Right cardiac atrium (tissue), 5 donors: Measurements from ENCODE around the gene KLF13. TPM values are rescaled to one million over a fixed set of nuclear protein-coding genes. Genes with fewer than 3 reads are reported as not detected.

Experiments used
- ATAC-seq, 2 donors: fragments of 200-7000 bp; cut with Tn5 transposase; one replicate each; pipeline versions ENCODE4 v1.8.0 to v1.9.1; 2020; ENCODE audit warnings: moderate library complexity in 2 of 2, mild to moderate bottlenecking in 1 of 2
- DNase-seq, 3 donors: peaks; one replicate each; pipeline ENCODE4 v3.0.0-alpha.2; 2020
- H3K27ac ChIP-seq: one replicate; pipeline ENCODE4 v1.5.1; 2013; ENCODE audit warnings: mild to moderate bottlenecking, low read length, control low read depth, moderate library complexity
- H3K27me3 ChIP-seq: one replicate; pipeline ENCODE4 v1.6.1; 2013; ENCODE audit not compliant: control insufficient read depth, insufficient read depth
- H3K4me1 ChIP-seq: one replicate; pipeline ENCODE4 v1.6.1; 2013; ENCODE audit warnings: low read length; ENCODE audit not compliant: control insufficient read depth, insufficient read depth
- H3K4me3 ChIP-seq: one replicate; pipeline ENCODE4 v1.5.1; 2013; ENCODE audit warnings: low read length, control low read depth
- H3K9me3 ChIP-seq: one replicate; pipeline ENCODE4 v1.6.1; 2013; ENCODE audit warnings: low read length; ENCODE audit not compliant: control insufficient read depth
- WGBS: extraction: QIAGEN DNeasy Blood & Tissue Kit; methylation state at CpG from one replicate; pipeline ENCODE4 v1.1.7; 2013; 5-methylcytosine and 5-hydroxymethylcytosine counted together
- intact Hi-C, 4 donors: fragments of 100-400 bp; cut with DNase I; formaldehyde crosslinking; loops; one replicate each; pipeline versions ENCODE4 v1.11.0 to v1.14.0; 2022 to 2023
- polyA plus RNA-seq: library from polyadenylated mRNA; stranded (reverse); fragments of 200-250 nt; gene quantifications from one replicate; pipeline ENCODE4 v1.2.3, GENCODE V29; 2013
- total RNA-seq, 4 donors: library from RNA; stranded (reverse); fragmentation: NEBNext Ultra II Directional; extraction: Animal tissue kit (Norgen Biotek cat#: 25700); gene quantifications; one replicate each; pipeline ENCODE4 v1.2.1, GENCODE V29; 2021
- donor health status: healthy with polysubstance abuse.
- donor health status: DM: no; HTN: yes; CAD: no.
- donor health status: DM: no; HTN: no; CAD: no.
- donor health status: DM: no; HTN: yes; CAD: no; lungs with severe emphysema.
- donor health status: DM: yes; HTN: yes; CAD: no.

Gene KLF13
- total and polyA plus RNA-seq, 5 donors = 42.3 to 108 (median 75.6) TPM

- WGBS = 90% methylated on average over 4 of the region's 4 CpGs
- intact Hi-C loops = no loop called here
- H3K27me3 ChIP-seq = no peaks in the 10 kb centered on the region
- H3K9me3 ChIP-seq = no peaks in the 10 kb centered on the region
- no peaks in the 10 kb centered on the region for H3K4me1 ChIP-seq
- no peak for DNase-seq
- H3K4me3 ChIP-seq = no peak overlapping the region
- no peak for ATAC-seq
- H3K27ac ChIP-seq = peak overlapping the region; percentile 59
Observed at GRCh38 chr15:31389576-31389975, 62.9 kb downstream of the KLF13 start.

DNA sequence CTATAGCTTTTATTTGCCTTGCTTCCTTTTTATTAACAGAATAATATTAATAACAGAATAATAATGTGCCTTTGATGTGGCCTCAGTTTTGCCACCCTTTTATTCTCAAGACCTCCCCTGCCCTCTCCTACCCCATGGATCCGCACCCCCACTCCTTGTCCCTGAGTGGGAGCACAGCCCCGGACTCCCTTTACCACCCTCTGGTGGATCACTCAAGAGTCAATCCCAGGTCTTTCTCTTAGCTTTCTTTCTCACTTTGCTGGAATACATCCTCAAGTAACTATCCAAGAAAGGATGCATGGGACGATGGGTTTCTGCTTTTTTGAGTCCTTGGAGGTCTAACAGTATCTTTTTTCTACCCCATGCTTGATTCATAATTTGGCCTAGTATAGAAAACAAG is 63.4 kb downstream of the KLF13 start:
- ATAC-seq (no peak), DNase-seq (no peak)
- Histone ChIP-seq H3K4me3 (no peak overlapping the region), H3K4me1 (no peaks in the 10 kb centered on the region), H3K27me3 (no peaks in the 10 kb centered on the region), H3K9me3 (no peaks in the 10 kb centered on the region), H3K27ac (peak overlapping the region; percentile 55)
- 92% methylated on average over 3 of the region's 3 CpGs for WGBS
- intact Hi-C loops = loop anchor here in 3 of 4 donors (5.0 to 10.0 kb wide), 2 partner anchors 63 to 175 kb away; partner anchors contain the start of gene KLF13 (in 2 of the 3)

DNA sequence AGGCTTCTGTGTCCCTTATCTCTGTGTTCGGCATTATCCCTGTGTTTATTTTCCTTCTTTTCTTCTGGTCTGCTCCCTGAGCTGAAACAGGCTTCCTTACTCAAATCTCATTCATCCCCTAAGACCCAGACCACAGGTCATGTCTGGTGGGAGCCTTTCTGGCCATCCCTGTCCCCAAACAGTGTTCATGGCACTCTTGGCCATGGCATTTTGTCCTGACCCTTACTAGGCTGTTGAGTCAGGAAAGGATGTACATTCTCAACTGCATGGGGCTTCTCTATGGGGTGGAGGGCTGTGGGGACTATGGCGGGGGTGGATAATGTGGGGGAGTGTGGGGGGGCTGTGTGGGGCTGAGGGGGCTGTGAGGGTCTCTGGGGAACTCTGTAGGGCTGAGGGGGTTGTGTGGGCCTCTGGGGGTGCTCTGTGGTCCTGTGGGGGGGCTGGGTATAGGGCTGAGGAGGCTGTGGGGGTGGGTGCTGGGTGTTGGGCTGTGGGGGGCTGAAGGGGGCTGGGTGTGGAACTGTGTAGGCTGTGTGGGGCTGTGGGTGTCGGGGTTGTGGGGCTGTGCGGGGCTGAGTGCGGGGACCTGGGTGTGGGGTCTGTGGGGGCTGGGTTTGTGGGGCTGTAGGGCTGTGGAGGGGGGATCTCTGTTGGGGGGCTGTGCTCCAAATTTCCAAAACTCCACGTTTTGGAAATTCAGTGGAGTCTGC is 64.3 kb downstream of the KLF13 start:
- DNase-seq = peak in 2 of 3 donors; percentile 47 to 70
- Histone ChIP-seq H3K9me3 (no peaks in the 10 kb centered on the region), H3K27me3 (no peaks in the 10 kb centered on the region), H3K27ac (peak overlapping the region; percentile 92), H3K4me3 (peak overlapping the region; percentile 57), H3K4me1 (no peaks in the 10 kb centered on the region)
- 67% methylated on average over 6 of the region's 6 CpGs for WGBS
- intact Hi-C loops = loop anchor here in 3 of 4 donors (5.0 to 10.0 kb wide), 2 partner anchors 64 to 176 kb away; partner anchors contain the start of gene KLF13 (in 2 of the 3)
- ATAC-seq = no peak

DNA sequence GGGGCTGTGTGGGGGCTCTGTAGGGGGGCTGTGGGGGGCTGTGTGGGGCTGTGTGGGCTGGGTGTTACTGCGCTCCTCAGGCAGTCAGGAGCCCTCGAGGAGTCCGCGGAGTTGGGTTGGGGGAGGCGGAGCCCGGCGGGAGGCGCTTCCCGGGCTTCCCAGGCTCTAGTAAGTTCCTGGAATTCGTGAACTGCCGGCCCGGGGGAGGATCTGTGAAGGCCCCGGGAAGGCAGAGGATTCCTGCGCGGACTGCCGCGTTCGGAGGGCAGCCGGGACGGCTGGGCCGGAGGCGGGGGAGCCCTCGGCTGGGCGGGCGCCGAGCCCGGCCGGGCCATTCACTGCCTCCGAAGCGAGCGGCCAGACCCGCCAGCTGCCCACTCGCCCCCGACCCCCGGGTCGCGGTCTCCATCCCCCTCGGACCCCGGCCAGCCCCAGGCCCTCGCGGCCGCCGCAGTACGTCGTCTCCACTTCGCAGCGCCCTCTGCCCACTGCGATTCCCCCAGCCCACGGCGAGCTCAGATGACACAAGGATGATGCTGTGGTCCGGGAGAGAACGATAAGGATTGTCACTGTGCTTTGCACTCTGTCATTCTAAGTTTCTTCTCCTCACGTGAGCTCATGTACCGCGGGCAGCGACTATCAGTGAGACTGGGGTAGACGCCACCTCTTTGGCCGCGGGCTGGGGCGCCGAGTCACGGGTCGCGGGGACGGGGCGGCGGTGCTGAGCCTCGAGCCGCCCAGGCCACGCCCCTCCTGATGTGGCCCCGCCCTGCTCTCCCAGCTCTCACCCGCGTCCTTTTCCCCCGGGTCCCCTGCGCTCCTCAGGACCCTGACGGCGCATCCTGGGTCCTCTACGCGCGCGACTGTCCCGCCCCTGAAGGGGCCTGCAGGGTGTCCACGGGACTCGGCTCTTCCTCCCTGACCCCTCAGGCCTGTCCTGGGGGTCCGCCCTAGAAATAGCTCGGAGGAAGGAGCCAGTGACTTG is 65.3 kb downstream of the KLF13 start:
- peak; percentile 86 to 87 for ATAC-seq
- WGBS = under 1% methylated on average over 86 of the region's 86 CpGs
- DNase-seq = peak; percentile 84 to 97 (median 97)
- Histone ChIP-seq H3K9me3 (no peaks in the 10 kb centered on the region), H3K27me3 (no peaks in the 10 kb centered on the region), H3K4me3 (peak overlapping the region; percentile 57), H3K27ac (peak overlapping the region; percentile 97), H3K4me1 (no peaks in the 10 kb centered on the region)
- intact Hi-C loops = loop anchor here in 3 of 4 donors (5.0 to 10.0 kb wide), 2 partner anchors 65 to 177 kb away; partner anchors contain the start of gene KLF13 (in 2 of the 3)

DNA sequence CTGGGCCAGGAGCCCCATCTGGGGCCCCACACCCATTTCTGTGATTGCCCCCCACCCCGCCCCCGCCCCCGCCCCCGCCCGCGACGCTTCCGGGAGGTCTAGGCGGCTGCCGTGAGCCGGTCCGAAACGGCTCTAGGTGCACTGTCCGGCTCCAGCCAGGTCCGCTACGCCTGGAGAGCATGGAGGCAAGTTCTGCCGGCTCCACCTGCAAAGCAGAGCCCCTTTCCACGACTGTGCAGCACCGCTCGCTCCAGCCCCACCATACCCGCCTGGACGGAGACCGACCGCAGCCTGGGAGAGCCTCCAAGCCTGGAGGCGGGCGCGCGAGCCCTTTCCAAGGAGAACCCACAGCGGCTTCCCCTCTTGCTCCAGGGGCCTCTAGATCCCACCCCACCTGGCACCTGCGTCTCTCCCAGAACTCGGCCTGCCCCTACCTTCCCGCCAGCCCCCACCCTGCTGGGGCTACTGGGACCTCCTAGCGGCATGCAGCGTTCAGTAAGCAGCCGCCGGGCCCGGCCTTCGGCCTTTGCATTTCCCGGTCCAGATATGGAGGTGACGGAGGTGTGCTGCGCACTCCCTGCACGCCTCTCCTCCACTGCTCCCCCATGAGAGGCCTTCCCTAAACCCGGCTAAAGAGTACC is 66.2 kb downstream of the KLF13 start:
- DNase-seq (peak in 2 of 3 donors; percentile 77 to 81), ATAC-seq (peak; percentile 5 to 10)
- Histone ChIP-seq H3K4me1 (peaks cover 5% of the 10 kb centered on the region), H3K27me3 (no peaks in the 10 kb centered on the region), H3K27ac (peak overlapping the region; percentile 87), H3K4me3 (peak overlapping the region; percentile 57), H3K9me3 (no peaks in the 10 kb centered on the region)
- WGBS = 18% methylated on average over 41 of the region's 43 CpGs
- intact Hi-C loops = loop anchor here in 3 of 4 donors (5.0 to 10.0 kb wide), 2 partner anchors 66 to 178 kb away; partner anchors contain the start of gene KLF13 (in 2 of the 3)

DNA sequence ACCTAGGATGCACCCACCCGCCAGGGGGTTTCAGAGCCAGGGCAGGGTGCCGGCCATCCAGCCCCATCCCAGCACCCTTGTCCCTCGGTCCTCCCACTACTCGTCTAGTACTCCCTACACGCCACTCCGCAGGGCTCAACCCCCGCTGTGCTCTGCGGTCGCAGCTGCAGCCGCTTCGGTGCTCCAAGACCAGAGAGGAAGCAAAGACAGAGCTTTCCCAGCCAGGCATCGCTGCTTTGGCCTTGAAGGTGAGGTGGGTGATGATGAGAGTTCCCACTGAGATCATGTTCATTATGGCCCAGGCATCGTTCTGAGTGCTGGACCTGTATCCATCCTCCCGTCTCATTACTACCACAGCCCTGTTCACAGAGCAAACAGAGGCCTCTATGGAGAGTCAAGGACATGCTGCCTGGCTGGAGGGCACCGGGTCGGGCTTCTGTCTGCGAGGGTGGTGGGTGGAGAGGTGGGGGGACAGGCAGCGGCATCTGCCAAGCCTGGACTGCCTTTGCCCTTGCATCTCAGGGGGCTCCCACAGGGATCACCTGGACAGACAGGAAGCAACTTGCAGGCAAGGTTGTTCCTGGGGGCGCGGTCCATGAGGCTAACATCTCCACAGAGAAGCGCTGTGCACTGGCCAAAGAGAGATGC is 66.9 kb downstream of the KLF13 start:
- intact Hi-C loops = loop anchor here in 3 of 4 donors (5.0 to 10.0 kb wide), 2 partner anchors 66 to 179 kb away; partner anchors contain the start of gene KLF13 (in 2 of the 3)
- peak in 2 of 3 donors; percentile 63 to 70 for DNase-seq

DNA sequence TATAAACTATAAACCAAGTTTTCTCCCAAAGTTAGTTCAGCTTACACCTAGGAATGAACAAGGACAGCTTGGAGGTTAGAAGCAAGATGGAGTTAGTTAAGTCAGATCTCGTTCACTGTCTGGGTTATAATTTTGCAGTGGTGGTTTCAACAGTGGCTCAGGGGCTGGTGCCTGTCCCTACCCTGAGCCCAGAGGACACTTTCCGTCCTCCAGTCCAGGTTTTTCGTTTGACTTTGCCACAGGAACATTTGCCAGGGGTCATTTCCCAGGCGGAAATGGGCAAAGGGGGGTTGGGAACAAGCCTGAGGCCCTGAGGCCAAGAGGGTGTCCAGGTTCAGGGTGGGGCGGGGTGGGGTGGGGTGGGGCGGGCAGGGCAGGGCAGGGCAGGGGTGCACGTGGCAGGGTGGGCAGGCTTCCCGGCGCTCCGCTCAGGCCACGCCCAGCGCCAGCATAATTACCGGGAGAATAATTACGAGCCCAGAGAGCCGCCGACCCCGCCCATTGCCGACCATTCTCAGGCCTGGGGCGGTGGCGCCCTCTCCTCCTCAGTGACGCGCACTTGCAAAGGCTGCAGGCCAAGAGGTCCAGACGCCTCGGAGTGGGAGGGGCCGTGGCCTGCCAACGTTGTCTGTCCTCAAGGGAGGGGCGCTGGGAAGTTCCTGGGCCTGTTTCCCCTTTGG is 70.4 kb downstream of the KLF13 start:
- Histone ChIP-seq H3K27me3 (no peaks in the 10 kb centered on the region), H3K4me1 (peaks cover 13% of the 10 kb centered on the region), H3K27ac (peak overlapping the region; percentile 92), H3K9me3 (no peaks in the 10 kb centered on the region), H3K4me3 (no peak overlapping the region)
- 3% methylated on average over 27 of the region's 27 CpGs for WGBS
- DNase-seq (peak; percentile 92 to 99 (median 98)), ATAC-seq (peak; percentile 93 to 95)
- intact Hi-C loops = loop anchor here in 2 of 4 donors (5.0 to 10.0 kb wide), 2 partner anchors 35 to 182 kb away; no protein-coding TSS in a partner anchor

More for the DNA sequence above, 66.9 kb downstream of the KLF13 start:
- H3K4me1 ChIP-seq = peaks cover 12% of the 10 kb centered on the region
- no peaks in the 10 kb centered on the region for H3K27me3 ChIP-seq
- 79% methylated on average over 21 of the region's 21 CpGs for WGBS
- ATAC-seq = no peak
- H3K9me3 ChIP-seq = no peaks in the 10 kb centered on the region
- peak overlapping the region; percentile 62 for H3K27ac ChIP-seq
- H3K4me3 ChIP-seq = no peak overlapping the region

- DNase-seq = peak in 2 of 3 donors; percentile 61 to 68
- 58% methylated on average over 21 of the region's 21 CpGs for WGBS
- intact Hi-C loops = loop anchor here in 2 of 4 donors (5.0 to 10.0 kb wide), 2 partner anchors 34 to 183 kb away; no protein-coding TSS in a partner anchor
- Histone ChIP-seq H3K9me3 (no peaks in the 10 kb centered on the region), H3K4me3 (no peak overlapping the region), H3K27me3 (no peaks in the 10 kb centered on the region), H3K27ac (peak overlapping the region; percentile 92), H3K4me1 (peaks cover 13% of the 10 kb centered on the region)
- peak in 1 of 2 donors; percentile 2 for ATAC-seq
Observed at GRCh38 chr15:31397851-31398661, 71.4 kb downstream of the KLF13 start.
